ENCODE data around the gene SPRY4.

SPRY4 gene

GRCh38 chr5:142324136-142324870 is 518 bp downstream of the SPRY4 start:
- ChIA-PET CTCF (interaction anchor here (1.1 kb wide), 1 partner anchor 29 kb away, joined by 3 read pairs; no protein-coding TSS in a partner anchor), POLR2A (no interaction called here)
- DNase-seq (ENCODE audit: extremely low spot score) = no peak
- TF ChIP-seq, protein P1, sequence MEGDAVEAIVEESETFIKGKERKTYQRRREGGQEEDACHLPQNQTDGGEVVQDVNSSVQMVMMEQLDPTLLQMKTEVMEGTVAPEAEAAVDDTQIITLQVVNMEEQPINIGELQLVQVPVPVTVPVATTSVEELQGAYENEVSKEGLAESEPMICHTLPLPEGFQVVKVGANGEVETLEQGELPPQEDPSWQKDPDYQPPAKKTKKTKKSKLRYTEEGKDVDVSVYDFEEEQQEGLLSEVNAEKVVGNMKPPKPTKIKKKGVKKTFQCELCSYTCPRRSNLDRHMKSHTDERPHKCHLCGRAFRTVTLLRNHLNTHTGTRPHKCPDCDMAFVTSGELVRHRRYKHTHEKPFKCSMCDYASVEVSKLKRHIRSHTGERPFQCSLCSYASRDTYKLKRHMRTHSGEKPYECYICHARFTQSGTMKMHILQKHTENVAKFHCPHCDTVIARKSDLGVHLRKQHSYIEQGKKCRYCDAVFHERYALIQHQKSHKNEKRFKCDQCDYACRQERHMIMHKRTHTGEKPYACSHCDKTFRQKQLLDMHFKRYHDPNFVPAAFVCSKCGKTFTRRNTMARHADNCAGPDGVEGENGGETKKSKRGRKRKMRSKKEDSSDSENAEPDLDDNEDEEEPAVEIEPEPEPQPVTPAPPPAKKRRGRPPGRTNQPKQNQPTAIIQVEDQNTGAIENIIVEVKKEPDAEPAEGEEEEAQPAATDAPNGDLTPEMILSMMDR (IDR thresholded peaks at IDR 0.05; ENCODE audit: control extremely low read depth, extremely low read depth, low read depth, missing control alignments) = peak; percentile 6

GRCh38 chr5:142323480-142324135 is 1.2 kb downstream of the SPRY4 start:
- POLR2A ChIA-PET = no interaction called here
- TF ChIP-seq, protein P1 (IDR thresholded peaks at IDR 0.05; ENCODE audit: control extremely low read depth, extremely low read depth, low read depth, missing control alignments) = no peak
- CTCF ChIA-PET = interaction anchor here (0.8 to 1.2 kb wide), 3 partner anchors 8 to 33 kb away, joined by 3 to 4 read pairs (median 3); no protein-coding TSS in a partner anchor
- no peak for DNase-seq (ENCODE audit: extremely low spot score)

- ChIA-PET CTCF (interaction anchor here (0.8 to 1.2 kb wide), 2 partner anchors 9 to 32 kb away, joined by 3 to 4 read pairs; no protein-coding TSS in a partner anchor), POLR2A (no interaction called here)
- TF ChIP-seq, protein P1 (IDR thresholded peaks at IDR 0.05; ENCODE audit: control extremely low read depth, extremely low read depth, low read depth, missing control alignments) = no peak
- no peak for DNase-seq (ENCODE audit: extremely low spot score)
These were observed 1.9 kb downstream of the SPRY4 start for GRCh38 chr5:142322747-142323479.

DNA sequence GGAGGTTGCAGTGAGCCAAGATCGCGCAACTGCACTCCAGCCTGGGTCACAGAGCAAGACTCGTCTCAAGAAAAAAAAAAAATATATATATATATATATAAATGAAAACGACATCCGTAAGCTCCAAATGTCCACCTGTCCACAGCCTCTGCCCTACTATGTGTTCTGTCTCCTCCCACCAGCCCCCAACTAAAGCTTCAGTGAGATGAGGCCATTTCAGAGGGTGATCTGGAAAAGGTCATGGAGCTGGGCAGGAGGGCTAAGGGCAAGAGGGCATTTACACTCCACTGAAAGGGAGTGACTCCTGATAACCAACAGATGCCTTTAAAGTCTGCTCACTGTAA is 2.4 kb downstream of the SPRY4 start:
- ChIA-PET POLR2A (no interaction called here), CTCF (no interaction called here)
- no peak for DNase-seq (ENCODE audit: extremely low spot score)
- TF ChIP-seq, protein P1 (IDR thresholded peaks at IDR 0.05; ENCODE audit: control extremely low read depth, extremely low read depth, low read depth, missing control alignments) = no peak

DNA sequence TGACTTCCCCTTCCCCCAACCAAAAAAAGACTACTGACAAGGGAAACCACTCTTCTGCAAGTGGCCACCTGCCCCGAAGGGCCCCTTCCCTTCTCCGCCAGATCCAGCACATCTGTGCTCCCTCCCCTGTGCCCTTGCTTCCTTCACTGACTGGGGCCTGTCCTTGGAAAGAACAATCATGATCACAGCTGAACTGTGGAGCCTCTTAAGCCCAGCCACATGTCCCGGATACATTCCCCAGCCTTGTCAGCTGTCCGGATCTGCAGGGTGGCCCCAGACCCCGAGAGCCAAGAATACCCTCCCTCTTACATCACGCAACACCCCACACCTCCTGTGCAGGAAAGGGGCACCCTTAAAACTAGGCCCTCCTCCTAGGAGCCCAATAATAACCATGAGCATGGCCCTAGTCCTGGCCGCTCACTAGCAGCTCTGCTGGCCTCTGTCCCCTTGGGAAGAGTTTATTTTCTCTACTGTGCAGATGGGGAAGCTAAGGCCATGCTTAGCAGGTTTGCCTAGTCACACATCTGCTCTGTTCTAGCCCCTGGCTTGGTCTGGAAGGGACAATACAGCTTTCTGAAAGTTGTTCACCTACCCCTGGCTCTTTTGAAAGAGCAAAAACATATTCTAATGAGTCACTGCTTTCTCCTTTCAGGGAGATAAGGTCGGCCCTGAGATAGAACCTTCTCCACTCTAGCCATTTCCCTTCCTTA is 3.8 kb downstream of the SPRY4 start:
- no peak for DNase-seq (ENCODE audit: extremely low spot score)
- POLR2A ChIA-PET = no interaction called here
- TF ChIP-seq, protein P1 (IDR thresholded peaks at IDR 0.05; ENCODE audit: control extremely low read depth, extremely low read depth, low read depth, missing control alignments) = no peak
- CTCF ChIA-PET = interaction anchor here (1.1 kb wide), 1 partner anchor 24 kb away, joined by 3 read pairs; no protein-coding TSS in a partner anchor

- POLR2A ChIA-PET = no interaction called here
- TF ChIP-seq, protein P1 (IDR thresholded peaks at IDR 0.05; ENCODE audit: control extremely low read depth, extremely low read depth, low read depth, missing control alignments) = no peak
- no peak for DNase-seq (ENCODE audit: extremely low spot score)
- CTCF ChIA-PET = interaction anchor here (1.1 kb wide), 1 partner anchor 24 kb away, joined by 3 read pairs; no protein-coding TSS in a partner anchor
These were observed 4.4 kb downstream of the SPRY4 start for GRCh38 chr5:142320430-142320738.

Data from GM10248 (cell line).